ENCODE data around the gene SCD5.

GRCh38 chr4:82691431-82691830, 107.2 kb downstream of the SCD5 start:
- no peak for TF ChIP-seq CTCF (IDR thresholded peaks at IDR 0.05)
- no peak for TF ChIP-seq POLR2A (IDR thresholded peaks at IDR 0.05)

Data from right lobe of liver (tissue), 4 donors.